A204.1 (cell line): Measurements from ENCODE around the gene SMAD4.
"Not testable (repeated sequence)": the region's sequence is repeated elsewhere in the genome, so short reads cannot be mapped to it uniquely, and the experiment has no call there.

Experiments
- FAIRE-seq: peaks from 2 replicates; lab custom pipeline; 2012; peaks lifted over from hg19 to GRCh38; lab: Jason Lieb, UNC

The SMAD4 gene

GRCh38 chr18:51070545-51070944 lies 40.5 kb downstream of the SMAD4 start:
- no peak for FAIRE-seq

GRCh38 chr18:51072586-51073313 lies 42.7 kb downstream of the SMAD4 start:
- no peak for FAIRE-seq

GRCh38 chr18:51074605-51075004 lies 44.6 kb downstream of the SMAD4 start:
- no peak for FAIRE-seq

DNA sequence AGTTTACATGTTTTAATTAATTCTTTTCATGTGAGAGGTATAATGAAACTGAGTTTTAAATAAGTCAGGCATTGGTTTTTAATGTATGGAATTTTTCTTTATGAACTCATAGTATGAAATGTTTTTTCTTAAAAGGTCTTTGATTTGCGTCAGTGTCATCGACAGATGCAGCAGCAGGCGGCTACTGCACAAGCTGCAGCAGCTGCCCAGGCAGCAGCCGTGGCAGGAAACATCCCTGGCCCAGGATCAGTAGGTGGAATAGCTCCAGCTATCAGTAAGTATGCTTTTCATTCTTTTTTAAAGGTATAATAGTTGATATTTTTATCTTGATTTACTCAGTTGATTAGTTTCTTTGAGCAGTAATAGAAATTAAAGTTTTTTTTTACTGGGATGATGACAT lies 46.5 kb downstream of the SMAD4 start:
- no peak for FAIRE-seq

DNA sequence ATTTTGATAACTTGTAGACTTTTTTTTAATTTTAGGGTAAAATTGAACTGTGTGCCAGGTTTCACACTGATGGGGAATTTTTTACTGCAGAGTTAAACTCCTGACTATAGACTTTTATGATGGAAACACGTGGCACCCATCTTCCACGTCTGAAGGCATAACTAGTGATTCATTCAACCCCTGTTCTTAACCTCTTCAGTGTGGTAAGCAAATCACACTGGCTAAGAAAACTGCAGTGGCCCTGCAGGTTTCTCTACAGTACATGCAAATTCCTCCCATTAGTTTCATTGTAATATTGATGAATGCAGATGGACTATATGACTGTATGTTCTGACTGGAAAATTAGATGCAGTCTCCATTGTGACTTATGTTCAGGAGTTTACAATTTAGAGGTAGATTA lies 47.2 kb downstream of the SMAD4 start:
- FAIRE-seq = no peak

- FAIRE-seq = no peak
Observed at GRCh38 chr18:51078026-51078425, 48.0 kb downstream of the SMAD4 start.

GRCh38 chr18:51082571-51083267 lies 52.7 kb downstream of the SMAD4 start:
- FAIRE-seq = no peak

DNA sequence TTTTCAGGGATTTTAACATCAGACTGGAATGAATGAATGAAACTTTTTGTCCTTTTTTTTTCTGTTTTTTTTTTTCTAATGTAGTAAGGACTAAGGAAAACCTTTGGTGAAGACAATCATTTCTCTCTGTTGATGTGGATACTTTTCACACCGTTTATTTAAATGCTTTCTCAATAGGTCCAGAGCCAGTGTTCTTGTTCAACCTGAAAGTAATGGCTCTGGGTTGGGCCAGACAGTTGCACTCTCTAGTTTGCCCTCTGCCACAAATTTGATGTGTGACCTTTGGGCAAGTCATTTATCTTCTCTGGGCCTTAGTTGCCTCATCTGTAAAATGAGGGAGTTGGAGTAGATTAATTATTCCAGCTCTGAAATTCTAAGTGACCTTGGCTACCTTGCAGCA lies 53.4 kb downstream of the SMAD4 start:
- no peak for FAIRE-seq

GRCh38 chr18:51088410-51088809 lies 58.4 kb downstream of the SMAD4 start:
- FAIRE-seq = no peak

- FAIRE-seq = no peak
Observed at GRCh38 chr18:51089691-51090090, 59.7 kb downstream of the SMAD4 start.

DNA sequence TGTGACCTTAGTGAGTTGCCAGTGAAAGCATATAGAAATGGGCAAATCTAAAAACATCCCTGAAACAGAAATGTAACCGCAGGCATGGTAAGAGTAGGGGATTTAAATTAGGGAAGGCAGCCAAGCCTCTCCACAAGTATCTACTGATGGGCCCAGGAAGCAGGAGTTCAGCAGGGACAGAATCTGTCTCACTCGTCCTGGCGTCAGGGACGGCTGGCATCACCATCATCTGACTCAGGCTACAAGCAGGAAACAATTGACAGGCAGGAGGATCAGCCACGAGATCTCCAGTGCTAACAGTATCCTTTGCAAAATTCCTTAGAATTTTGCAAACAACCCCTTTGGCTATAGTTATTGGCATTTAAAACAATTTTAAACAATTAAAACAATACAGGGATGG lies 61.3 kb downstream of the SMAD4 start:
- no peak for FAIRE-seq

DNA sequence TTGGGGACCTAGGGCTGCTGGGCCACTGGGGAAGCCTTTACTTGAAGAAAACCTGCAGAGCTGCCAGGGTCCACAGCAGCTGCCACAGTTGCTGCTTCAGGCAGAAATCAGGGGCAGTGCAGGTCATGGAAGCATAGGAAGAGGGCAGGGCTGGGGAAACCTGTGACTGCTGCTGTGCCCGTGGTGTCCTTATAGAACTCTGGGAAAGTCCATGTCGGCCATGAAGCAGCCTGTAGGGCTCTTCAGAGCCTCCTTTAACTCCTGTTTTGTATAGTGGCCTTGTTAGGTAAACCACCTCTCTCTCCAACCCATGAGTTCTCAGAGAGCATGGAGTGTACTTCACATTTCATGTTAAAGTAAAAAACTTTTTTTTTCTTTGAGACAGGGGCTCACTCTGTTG lies 62.1 kb downstream of the SMAD4 start:
- no peak for FAIRE-seq

- not testable (repeated sequence) for FAIRE-seq
Observed at GRCh38 chr18:51092967-51093366, 63.0 kb downstream of the SMAD4 start.

DNA sequence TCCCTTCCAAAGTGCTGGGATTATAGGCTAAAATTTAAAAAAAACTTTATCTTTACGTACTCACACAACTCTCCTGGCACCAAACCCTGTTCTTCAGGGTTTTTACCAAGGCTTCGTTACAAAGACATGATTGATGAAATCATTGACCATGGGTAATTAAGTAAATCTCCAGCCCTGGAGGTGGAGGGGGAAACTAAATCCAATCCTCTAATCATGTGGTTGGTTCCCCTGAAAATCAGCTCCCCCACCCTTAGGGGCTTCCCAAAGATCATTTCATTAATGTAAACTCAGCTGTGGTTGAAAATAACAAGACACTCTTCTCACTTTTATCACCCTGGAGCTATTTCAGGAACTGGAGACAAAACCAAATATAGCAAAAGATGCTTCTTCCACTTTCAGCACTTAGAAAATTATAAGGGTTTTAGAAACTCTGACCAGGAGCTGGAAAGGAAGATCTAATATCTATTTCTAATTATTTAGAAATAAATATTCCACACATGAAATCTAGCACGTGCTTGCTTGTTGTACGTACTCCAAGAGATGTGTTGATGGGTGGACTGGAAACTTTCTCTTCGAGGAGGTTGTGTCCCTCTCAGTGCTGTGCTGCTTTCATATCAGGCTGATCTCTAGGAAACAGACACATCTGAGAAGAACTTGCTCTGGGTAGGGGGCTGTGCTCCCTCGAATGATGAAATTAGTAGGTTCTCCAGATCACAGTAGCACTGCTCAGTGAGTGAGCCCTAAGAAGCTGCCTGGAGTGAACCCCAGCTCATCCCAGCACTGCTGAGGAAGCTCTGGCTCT lies 67.2 kb downstream of the SMAD4 start:
- FAIRE-seq = no peak

DNA sequence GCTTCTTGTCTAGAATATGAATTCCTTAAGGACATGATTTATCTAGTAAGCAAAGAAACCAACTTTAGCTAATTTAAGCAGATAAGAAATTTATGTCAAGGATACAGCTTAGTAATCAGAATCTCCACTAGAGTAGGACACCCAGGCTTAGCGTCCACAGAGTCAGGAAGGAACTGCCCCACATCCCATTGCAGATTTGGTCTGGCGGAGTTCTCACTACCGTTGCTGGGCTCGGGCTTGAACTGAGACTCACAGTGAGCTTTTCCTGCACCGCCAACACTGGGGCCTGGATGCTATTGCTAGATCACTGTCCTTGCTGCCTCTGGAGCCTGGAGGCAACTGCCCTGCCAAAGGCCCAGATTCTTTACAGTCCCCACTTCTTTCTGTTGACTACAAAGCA lies 68.1 kb downstream of the SMAD4 start:
- no peak for FAIRE-seq

GRCh38 chr18:51098513-51098912 lies 68.5 kb downstream of the SMAD4 start:
- FAIRE-seq = no peak

DNA sequence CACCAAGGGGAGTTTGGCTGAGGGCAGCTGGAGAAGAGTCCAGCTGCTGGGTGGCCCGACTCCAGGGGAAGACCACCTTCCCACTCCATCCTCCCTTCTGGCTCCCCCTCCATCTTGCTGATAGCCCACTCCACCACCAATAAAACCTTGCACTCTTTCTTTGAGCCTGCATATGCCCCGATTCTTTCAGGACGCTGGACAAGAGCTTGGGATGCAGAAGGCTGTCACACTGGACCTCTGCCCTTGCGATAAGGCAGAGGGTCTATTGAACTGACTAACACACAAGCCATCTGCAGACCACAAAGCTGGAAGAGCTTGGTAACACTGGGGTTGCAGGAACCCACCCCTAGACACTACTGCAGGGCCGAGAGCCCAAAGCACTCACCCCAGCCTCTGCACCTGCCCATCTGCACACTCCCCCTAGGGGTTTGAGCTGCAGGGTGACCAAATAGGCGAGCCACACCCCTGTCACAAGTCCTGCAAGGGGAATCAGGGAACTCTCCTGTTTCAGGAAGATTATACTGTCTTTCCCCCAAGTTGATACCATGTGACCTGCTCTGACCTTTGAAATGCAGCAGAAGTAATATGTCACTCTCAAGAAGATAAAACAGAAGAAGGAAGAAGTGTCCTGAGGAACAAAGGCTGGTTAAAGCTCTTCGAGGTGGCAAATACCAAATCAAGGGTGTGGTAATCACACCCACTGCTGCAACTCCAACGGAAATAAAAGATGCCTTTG lies 70.5 kb downstream of the SMAD4 start:
- FAIRE-seq = no peak

DNA sequence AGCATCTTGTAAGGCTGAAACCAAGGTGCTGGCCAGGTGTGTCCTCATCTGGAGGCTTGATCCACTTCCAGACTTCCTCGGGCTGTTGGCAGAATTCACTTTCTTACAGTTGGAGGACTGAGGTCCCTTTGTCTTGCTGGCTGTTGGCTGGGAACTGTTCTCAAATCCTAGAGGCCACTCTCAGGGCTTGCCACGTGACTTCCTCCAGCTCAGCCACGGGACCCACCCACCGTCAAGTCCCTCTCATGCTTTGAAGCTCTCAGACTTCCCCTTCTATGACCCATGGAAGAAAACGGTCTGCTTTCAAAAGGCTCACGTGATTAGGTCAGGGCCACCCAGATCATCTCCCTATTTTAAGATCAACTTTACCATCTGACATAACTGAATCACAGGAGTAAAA lies 77.1 kb downstream of the SMAD4 start:
- FAIRE-seq = no peak

DNA sequence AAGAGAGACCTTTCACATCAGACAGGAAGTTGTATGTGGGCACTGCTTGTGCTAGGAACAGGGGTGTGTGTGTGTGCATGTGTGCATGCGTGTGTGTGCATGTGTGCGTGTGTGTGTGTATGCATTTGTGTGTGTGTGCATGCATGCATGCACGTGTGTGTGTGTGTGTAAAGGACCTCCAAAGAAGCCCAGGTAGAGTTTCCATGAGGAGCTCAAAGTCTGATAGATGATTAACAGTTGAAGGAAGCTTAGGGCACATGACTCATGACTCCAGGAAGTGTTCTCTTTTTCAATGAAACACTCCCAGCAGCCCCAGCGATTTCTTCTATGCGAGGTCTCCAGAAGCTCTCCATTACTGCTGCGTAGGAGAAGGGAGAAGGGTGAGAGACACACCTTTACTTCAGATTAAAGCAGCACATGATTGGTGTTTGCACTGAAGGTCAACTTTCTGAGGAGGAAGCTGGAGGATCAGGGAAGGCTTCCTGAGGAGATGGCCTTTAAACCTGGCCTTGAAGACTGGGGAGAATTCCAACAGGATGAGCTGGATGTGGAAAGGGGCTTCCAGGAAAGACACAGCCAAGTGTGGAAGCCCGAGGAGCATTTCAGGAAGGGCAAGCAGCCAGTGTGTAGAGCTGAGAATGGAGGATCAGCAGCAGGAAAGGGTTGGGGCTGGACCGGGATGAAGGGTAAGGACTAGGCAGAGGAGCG lies 77.7 kb downstream of the SMAD4 start:
- no peak for FAIRE-seq

DNA sequence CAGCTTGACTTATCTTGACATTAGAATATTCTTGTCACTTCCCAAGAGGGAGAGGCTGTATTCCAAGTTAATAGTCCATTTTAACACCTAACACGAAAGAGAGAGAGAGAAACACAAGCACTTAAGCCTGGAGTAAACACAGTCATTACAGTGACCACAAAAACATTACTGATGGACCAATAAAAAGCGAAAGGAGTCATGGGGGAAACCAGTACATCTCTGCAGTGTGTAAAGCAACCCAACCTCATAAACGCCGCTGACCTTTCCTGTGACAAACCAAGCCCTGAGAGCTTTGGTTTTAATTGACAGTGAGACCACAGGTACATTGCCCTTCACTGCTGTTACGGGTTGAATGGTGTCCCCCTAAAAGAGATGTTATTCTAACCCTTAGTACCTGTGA lies 78.3 kb downstream of the SMAD4 start:
- no peak for FAIRE-seq

GRCh38 chr18:51110073-51110797 lies 80.2 kb downstream of the SMAD4 start:
- no peak for FAIRE-seq
